ENCODE data around the gene HAND2.

HAND2 gene

DNA sequence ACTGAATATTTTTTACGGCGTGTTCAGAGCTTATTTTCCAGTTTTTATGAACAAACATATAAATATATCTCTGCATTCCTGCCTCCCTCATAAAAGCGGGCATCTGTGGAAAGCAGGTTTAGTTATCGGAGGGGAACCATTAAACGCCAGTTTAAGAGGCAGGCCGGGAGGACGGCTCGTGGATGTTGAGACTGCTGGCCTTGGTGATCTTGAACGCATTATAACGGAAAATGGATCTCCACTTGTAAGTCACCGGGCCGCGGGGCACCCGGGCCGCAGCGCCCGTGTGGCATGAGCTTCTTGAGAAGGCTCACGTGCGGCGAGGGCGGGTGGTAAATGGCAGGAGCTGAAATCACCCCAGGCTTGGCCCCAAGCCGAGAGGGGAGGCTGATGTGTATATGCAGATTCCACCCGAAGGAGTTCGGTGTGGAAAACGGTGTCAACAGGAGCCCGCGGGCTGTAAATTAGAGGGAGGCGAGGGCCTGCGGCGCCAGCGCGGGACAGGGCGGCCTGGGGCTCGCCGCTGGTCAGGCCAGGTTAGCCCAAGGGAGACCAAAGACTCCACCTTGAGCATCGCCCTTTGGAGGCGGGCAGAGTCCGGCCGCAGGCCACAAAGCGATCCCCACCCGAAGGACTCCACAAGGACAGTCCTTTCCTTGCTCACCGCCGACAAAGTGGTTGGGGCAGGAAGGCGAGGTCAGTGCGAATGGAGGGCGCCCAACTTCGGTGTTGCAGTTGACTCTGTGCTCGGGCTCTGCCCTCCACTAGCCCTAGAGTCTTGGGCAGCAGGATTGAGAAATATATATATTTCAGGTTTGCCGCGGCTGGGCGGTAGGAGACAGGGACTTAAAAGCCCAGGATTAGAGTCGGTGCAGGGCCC is 1.3 kb upstream of the HAND2 start:
- H3K79me2 ChIP-seq (ENCODE audit: insufficient read depth, low read length) = no peaks in the 10 kb centered on the region
- TF ChIP-seq, protein P1, sequence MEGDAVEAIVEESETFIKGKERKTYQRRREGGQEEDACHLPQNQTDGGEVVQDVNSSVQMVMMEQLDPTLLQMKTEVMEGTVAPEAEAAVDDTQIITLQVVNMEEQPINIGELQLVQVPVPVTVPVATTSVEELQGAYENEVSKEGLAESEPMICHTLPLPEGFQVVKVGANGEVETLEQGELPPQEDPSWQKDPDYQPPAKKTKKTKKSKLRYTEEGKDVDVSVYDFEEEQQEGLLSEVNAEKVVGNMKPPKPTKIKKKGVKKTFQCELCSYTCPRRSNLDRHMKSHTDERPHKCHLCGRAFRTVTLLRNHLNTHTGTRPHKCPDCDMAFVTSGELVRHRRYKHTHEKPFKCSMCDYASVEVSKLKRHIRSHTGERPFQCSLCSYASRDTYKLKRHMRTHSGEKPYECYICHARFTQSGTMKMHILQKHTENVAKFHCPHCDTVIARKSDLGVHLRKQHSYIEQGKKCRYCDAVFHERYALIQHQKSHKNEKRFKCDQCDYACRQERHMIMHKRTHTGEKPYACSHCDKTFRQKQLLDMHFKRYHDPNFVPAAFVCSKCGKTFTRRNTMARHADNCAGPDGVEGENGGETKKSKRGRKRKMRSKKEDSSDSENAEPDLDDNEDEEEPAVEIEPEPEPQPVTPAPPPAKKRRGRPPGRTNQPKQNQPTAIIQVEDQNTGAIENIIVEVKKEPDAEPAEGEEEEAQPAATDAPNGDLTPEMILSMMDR (IDR thresholded peaks at IDR 0.05; ENCODE audit: insufficient read depth, low read length, poor library complexity, severe bottlenecking) = no peak
- no peak for TF ChIP-seq EZH2phosphoT487 (conservative IDR thresholded peaks at IDR 0.05; ENCODE audit: low read length)
- no peak overlapping the region for H3K4me3 ChIP-seq (ENCODE audit: insufficient read depth, low read length, poor library complexity, severe bottlenecking)
- no peak overlapping the region for H3K27ac ChIP-seq (ENCODE audit: low read depth, low read length)
- no peak overlapping the region for H3K4me2 ChIP-seq (ENCODE audit: low read depth, low read length, poor library complexity, severe bottlenecking)
- H3K27me3 ChIP-seq (ENCODE audit: low read length) = no peaks in the 10 kb centered on the region
- H3K9ac ChIP-seq (ENCODE audit: low read length) = no peak overlapping the region
- no peaks in the 10 kb centered on the region for H4K20me1 ChIP-seq (ENCODE audit: low read depth, low read length)
- no peaks in the 10 kb centered on the region for H3F3A ChIP-seq (ENCODE audit: insufficient read depth)
- H3K36me3 ChIP-seq (ENCODE audit: low read length) = no peaks in the 10 kb centered on the region
- H3K9me3 ChIP-seq (ENCODE audit: insufficient read depth, low read length) = no peaks in the 10 kb centered on the region
- no peak overlapping the region for H2AFZ ChIP-seq (ENCODE audit: low read depth, low read length, severe bottlenecking)
- H3K9me2 ChIP-seq (replicated peaks; ENCODE audit: insufficient read depth, low read length) = no peaks in the 10 kb centered on the region

DNA sequence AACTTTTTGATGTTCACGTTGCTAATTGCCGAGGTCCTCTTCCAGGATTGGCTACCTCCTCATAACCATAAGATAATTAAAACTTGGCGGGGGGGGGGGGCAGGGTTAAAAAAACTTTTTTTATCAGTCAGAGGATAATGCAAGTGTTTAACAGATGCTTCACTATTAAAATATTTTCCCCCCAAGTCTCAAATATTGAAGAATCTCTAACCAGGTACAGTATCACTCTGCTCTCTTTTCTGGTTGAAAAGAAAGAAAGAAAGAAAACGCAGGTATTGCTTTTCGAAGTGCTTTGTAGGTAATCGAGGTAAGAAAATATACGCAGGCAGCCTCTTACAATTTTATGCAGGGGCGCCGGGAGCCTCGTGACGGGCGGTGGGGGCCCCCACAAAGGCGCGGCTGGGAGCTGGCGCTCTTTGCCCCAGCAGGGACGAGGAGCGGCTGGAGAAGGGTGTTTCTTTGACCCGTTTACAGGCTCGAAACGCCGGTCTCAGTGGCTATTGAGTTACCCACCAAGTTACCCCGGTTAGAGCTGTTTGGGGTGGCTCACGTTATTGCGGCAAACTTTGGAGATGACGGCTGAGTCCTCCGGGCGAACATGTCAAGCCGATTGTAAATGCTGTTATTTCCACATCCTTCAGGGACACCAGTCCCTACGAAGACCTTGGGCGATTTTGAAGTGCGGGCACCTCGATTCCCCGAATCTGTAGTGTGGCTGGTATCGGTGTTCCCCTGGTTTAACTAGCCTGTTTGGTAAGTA is 477 bp upstream of the HAND2 start:
- Histone ChIP-seq H3K9me2 (replicated peaks; ENCODE audit: insufficient read depth, low read length) (no peaks in the 10 kb centered on the region), H3K36me3 (ENCODE audit: low read length) (no peaks in the 10 kb centered on the region), H2AFZ (ENCODE audit: low read depth, low read length, severe bottlenecking) (no peak overlapping the region), H3K9ac (ENCODE audit: low read length) (no peak overlapping the region), H3F3A (ENCODE audit: insufficient read depth) (no peaks in the 10 kb centered on the region), H3K27ac (ENCODE audit: low read depth, low read length) (no peak overlapping the region), H4K20me1 (ENCODE audit: low read depth, low read length) (no peaks in the 10 kb centered on the region), H3K9me3 (ENCODE audit: insufficient read depth, low read length) (no peaks in the 10 kb centered on the region), H3K79me2 (ENCODE audit: insufficient read depth, low read length) (no peaks in the 10 kb centered on the region), H3K27me3 (ENCODE audit: low read length) (no peaks in the 10 kb centered on the region), H3K4me2 (ENCODE audit: low read depth, low read length, poor library complexity, severe bottlenecking) (no peak overlapping the region), H3K4me3 (ENCODE audit: insufficient read depth, low read length, poor library complexity, severe bottlenecking) (no peak overlapping the region)
- no peak for TF ChIP-seq EZH2phosphoT487 (conservative IDR thresholded peaks at IDR 0.05; ENCODE audit: low read length)
- TF ChIP-seq, protein P1 (IDR thresholded peaks at IDR 0.05; ENCODE audit: insufficient read depth, low read length, poor library complexity, severe bottlenecking) = no peak

DNA sequence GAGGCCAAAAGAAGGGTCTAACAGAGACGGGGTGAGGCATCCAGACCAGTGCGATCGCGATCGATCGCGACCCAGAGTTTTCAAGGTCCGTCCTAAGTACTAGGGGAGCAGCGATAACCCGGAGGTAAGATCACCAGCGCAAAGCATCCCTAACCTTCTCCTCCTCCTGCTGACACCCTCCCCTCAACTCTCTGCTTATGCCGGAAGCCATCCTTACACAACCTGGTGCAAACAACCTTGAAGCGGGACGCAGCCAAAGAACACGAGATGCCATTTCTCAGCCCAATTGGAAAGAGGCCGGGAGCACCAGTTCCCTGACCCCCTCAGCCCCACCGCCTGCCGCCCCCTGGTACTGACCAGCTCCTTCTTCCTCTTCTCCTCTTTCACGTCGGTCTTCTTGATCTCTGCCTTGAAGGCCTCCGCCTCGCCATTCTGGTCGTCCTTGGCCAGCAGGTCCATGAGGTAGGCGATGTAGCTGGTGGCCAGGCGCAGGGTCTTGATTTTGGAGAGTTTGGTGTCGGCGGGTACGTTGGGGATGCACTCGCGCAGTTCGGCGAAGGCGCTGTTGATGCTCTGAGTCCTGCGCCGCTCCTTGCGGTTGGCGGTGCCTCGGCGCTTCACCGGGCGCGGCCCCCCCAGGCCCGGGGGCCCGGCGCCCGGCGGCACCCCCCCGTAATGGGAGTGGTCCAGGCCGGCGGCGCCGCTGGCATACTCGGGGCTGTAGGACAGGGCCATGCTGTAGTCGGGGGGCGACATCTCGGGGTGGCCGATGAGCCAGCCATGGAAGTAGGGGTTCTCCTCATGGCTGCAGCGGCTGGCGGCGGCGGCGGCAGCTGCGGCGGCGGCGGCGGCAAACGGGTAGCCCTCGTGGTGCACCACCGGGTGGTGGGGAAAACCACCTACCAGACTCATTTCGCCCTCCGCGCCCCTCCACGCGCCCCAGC is 1.4 kb downstream of the HAND2 start:
- Histone ChIP-seq H3K27me3 (ENCODE audit: low read length) (no peaks in the 10 kb centered on the region), H2AFZ (ENCODE audit: low read depth, low read length, severe bottlenecking) (no peak overlapping the region), H3K9me2 (replicated peaks; ENCODE audit: insufficient read depth, low read length) (no peaks in the 10 kb centered on the region)

More for the DNA sequence above, 1.4 kb downstream of the HAND2 start:
- no peak overlapping the region for H3K9ac ChIP-seq (ENCODE audit: low read length)
- no peak overlapping the region for H3K4me2 ChIP-seq (ENCODE audit: low read depth, low read length, poor library complexity, severe bottlenecking)
- TF ChIP-seq, protein P1 (IDR thresholded peaks at IDR 0.05; ENCODE audit: insufficient read depth, low read length, poor library complexity, severe bottlenecking) = no peak
- no peak for TF ChIP-seq EZH2phosphoT487 (conservative IDR thresholded peaks at IDR 0.05; ENCODE audit: low read length)
- H3K27ac ChIP-seq (ENCODE audit: low read depth, low read length) = no peak overlapping the region
- H3F3A ChIP-seq (ENCODE audit: insufficient read depth) = no peaks in the 10 kb centered on the region
- H4K20me1 ChIP-seq (ENCODE audit: low read depth, low read length) = no peaks in the 10 kb centered on the region
- H3K79me2 ChIP-seq (ENCODE audit: insufficient read depth, low read length) = no peaks in the 10 kb centered on the region
- H3K36me3 ChIP-seq (ENCODE audit: low read length) = no peaks in the 10 kb centered on the region
- no peaks in the 10 kb centered on the region for H3K9me3 ChIP-seq (ENCODE audit: insufficient read depth, low read length)
- H3K4me3 ChIP-seq (ENCODE audit: insufficient read depth, low read length, poor library complexity, severe bottlenecking) = no peak overlapping the region

Measured in SU-DHL-6 (cell line).